Activated CD8-positive, alpha-beta memory T cell treated with anti-CD3 and anti-CD28 coated beads for 24 hours (primary cell): ENCODE data around the gene LDLRAD4.

Experiments
- DNase-seq: peaks from one replicate; pipeline ENCODE4 v3.0.0-alpha.2; 2020

LDLRAD4 gene

DNA sequence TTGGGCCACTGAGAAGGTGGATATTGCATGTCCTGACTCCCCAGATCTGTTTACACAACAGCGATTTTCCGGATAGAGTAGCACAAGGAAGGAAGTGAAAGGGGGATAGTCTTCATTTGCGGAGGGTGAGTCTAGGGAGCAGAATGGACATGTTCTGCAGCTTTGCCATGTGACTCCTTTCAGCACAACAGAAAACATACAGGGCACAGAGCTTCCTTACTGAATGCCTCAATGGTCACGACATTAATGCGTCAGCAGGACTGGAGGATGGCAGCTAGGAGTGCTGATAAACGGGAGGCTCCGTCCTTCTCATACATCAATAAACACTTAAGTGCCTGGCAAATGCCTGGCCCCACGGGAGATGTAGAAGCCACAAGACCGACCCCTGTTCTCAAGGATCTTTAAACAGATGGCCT, 344.8 kb downstream of the LDLRAD4 start:
- DNase-seq = no peak

DNA sequence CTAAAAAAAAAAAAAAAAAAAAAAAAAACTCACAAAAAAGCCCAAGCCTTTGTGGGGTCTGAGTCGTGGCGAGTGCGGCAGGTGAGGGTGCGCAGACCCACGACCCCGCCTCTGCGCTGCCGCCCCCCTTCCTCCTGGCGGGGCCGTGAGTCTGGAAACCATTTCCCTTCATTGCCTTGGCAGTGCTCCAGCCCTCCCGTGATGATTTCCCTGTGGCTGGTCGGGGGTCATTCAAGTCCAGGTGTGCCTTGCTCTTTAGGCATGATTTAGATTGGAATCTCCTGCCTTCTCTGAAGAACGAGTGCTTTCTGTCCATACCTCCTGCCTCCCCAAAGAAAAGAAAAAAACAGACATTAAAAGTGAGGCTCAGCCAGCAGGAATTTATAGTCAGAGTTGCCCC, 346.0 kb downstream of the LDLRAD4 start:
- DNase-seq = no peak

GRCh38 chr18:13565228-13565627, 346.7 kb downstream of the LDLRAD4 start:
- DNase-seq = no peak

DNA sequence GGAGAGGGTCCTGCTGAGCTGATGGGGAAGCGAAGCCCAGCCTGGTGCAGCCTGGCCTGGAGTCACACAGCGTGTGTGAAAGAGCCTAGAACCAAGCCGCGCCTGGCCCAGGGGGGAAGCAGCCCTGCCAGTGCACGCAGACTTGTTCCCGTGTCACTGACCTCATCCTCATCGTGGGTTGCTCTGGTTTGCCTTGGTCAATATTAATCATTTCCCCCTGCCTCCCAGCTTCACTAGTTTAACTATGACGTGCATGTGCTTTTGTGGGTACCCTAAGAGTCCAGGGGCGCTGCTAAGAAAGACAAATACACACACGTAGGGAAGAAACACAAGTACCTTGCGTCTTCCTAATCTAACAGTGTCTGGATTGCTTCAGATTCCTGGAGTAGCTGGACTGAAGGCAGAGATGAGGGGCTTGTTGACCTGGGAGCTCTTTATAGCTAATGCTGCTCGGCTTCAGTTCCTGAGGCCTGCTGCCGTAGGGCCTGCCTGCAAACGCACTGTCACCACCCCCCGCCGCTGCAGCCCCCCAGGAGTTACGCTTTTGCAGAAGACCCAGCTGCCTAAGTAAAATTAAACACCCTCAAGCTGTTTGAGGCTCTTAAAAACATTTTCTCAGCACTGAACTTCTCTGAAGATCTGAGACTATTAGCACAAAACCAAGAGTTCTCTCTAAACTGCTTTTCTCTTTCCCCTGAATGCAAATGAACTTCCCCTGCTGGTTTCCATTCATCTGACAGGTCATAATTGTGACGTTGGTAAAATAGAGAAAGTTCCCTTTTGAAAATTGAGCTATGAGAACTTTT, 348.6 kb downstream of the LDLRAD4 start:
- no peak for DNase-seq

- no peak for DNase-seq
Observed at GRCh38 chr18:13568443-13569392, 350.2 kb downstream of the LDLRAD4 start.

GRCh38 chr18:13570216-13570615, 351.7 kb downstream of the LDLRAD4 start:
- DNase-seq = no peak

GRCh38 chr18:13570856-13571495, 352.4 kb downstream of the LDLRAD4 start:
- DNase-seq = peak; percentile 62

DNA sequence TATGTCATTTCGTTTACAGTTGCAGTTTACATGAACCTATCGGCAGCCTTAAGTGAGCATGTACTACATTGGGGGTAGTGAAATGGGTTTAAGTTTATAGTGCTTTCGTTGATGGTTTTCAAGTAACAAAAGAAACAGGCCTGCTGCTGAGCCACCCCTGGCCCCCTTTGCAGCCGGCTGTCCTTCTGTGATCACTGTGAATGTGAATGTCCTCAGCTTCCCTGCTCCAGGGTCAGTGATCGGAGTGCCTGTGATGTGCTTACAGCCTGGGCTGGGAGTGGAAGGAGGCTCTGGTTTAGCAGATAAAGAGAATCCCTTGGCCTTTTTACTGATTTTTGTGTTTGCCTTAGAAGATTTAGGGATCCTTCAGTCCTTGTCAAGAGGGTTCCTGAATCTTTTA, 353.6 kb downstream of the LDLRAD4 start:
- peak; percentile 13 for DNase-seq

GRCh38 chr18:13572721-13573120, 354.2 kb downstream of the LDLRAD4 start:
- peak; percentile 47 for DNase-seq

GRCh38 chr18:13573750-13574149, 355.2 kb downstream of the LDLRAD4 start:
- peak; percentile 54 for DNase-seq

DNA sequence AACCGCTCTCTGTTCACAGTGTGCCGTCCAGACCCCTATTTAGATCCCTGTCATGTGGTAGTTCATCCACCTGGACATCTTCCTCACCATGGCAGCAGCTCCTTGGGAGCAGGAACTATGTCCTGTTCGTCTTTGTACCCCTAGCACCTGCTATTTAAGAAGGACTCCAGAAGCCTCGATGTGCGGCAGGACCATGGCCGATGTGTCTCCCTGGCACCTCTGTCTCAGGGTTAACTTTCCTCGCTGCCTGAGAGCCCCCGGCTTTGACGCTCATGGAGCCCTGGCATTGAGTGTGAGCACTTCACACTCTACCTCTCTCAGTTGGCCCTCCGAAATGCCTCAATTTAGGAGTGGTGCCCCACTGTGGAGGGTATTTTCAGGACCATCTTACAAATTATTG, 355.8 kb downstream of the LDLRAD4 start:
- DNase-seq = no peak

DNA sequence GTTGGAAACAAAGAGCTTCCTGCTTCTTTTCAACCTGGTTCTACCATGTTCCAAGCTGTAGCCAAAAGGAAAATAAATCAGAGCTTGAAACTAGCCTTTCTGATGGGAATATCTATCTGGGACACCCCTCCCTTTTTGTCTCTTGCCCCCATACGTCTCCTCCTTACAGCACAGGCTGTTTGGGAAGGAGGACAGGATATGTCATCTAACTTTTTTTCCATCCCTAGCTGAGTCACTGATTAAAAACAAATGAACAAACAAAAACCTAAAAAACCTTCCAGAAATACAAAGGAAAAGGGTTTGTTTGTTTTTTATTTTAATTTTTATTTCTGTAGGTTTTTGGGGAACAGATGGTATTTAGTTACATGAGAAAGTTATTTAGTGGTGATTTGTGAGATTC, 356.2 kb downstream of the LDLRAD4 start:
- no peak for DNase-seq

- DNase-seq = no peak
Observed at GRCh38 chr18:13576598-13576997, 358.0 kb downstream of the LDLRAD4 start.

DNA sequence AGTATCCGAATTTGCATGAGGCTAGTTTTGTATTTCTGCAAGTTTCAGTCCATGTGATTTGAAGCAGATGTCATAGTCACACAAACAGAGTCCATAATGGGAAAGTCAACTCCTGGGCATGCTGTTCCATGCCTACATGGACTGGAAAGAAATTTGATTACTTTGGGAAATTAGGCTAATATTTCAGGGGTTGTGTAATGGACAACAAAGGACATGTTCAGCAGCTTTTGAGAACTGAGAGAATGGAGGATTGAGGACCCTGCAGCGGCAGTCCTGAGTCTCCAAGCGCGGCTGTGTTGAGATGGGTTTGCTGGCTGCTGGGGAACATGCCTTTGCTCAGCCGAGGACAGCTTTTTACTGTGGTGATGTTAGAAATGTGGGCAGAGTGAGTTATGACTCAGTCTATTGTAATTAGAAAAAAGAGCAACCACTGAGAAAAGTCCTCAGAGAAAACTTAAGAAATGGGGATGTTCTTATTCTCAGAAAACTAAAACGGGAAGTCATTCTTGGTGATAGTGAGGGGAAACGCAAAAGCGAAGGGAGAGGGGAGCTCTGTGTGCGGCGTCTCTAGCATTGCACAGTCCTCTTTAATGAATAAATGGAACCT, 358.6 kb downstream of the LDLRAD4 start:
- DNase-seq = no peak

GRCh38 chr18:13577781-13578180, 359.2 kb downstream of the LDLRAD4 start:
- no peak for DNase-seq

DNA sequence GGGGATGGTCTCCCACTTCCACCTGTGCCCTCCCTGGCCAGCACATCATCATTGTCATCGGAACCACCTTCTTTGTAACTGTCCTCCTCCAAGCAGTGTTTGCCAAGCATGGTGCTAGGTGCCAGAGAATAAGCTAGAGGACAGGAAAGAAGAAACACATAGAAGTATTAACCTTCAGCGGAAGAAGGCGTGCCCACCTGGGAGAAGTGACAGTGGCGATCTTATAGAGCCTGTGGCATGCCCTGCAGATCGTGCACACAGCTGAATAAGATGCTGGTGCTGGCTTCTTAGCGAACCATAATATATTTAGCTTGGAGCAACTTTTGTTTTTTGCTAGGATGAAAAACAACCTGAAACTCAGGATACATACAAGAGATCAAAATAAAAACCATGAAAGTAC, 359.8 kb downstream of the LDLRAD4 start:
- no peak for DNase-seq

GRCh38 chr18:13579874-13580273, 361.3 kb downstream of the LDLRAD4 start:
- no peak for DNase-seq

- no peak for DNase-seq
Observed at GRCh38 chr18:13580351-13580750, 361.8 kb downstream of the LDLRAD4 start.

- peak; percentile 37 for DNase-seq
Observed at GRCh38 chr18:13580991-13581390, 362.4 kb downstream of the LDLRAD4 start.

GRCh38 chr18:13581496-13582177, 363.1 kb downstream of the LDLRAD4 start:
- no peak for DNase-seq

GRCh38 chr18:13582178-13582670, 363.7 kb downstream of the LDLRAD4 start:
- no peak for DNase-seq
